Muscle of arm (tissue), 12 donors: Measurements from ENCODE around the gene FLRT1. TPM values are rescaled to one million over a fixed set of nuclear protein-coding genes. Genes with fewer than 3 reads are reported as not detected.

Experiments
- DNase-seq: peaks from one replicate; pipeline ENCODE4 v3.0.0-alpha.2; 2013
- polyA plus RNA-seq, 12 donors: library from polyadenylated mRNA; unstranded; fragments of 120-200 nt; gene quantifications; one replicate each; pipeline ENCODE4 v1.2.1, GENCODE V29; 2013; ENCODE audit not compliant: insufficient read length in 12 of 12

Gene FLRT1
- polyA plus RNA-seq, 12 donors = 1.8 to 8.4 (median 2.7) TPM; not detected in 1

GRCh38 chr11:64006398-64006797, 29.3 kb upstream of the FLRT1 start:
- no peak for DNase-seq

- peak; percentile 30 for DNase-seq
Observed at GRCh38 chr11:64007160-64007628, 28.5 kb upstream of the FLRT1 start.

DNA sequence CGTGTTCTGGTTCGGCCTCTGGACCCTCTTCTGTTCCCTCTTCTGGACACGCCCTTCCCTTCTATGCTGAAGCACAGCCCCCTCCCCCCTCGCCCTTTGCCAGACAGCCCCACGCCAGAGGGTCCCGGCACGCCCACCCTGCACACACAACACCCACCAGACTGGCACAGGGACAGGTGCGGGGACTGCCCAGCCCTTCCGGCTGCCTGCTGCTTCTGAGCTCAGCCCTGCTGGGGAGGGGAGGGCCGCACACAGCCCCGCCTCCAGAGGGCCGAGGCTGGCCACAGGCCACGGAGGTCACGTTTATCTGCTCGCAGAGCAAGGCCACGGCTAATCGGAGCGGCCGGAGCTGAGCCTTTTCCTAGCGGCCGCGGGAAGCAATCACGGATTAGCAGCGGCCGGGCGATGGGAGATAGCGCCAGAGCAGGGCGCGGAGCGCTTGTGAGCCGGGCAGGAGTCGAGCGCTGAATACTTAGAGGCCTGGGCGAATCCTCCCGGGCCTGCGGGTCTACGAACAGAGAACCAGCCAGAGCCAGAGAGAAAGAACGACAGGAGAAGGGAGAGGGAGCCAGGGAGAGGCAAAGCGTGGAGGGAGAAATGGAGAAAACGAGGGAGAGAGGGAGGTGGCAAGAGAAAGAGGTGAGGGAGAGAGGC, 28.0 kb upstream of the FLRT1 start:
- DNase-seq = peak; percentile 78

DNA sequence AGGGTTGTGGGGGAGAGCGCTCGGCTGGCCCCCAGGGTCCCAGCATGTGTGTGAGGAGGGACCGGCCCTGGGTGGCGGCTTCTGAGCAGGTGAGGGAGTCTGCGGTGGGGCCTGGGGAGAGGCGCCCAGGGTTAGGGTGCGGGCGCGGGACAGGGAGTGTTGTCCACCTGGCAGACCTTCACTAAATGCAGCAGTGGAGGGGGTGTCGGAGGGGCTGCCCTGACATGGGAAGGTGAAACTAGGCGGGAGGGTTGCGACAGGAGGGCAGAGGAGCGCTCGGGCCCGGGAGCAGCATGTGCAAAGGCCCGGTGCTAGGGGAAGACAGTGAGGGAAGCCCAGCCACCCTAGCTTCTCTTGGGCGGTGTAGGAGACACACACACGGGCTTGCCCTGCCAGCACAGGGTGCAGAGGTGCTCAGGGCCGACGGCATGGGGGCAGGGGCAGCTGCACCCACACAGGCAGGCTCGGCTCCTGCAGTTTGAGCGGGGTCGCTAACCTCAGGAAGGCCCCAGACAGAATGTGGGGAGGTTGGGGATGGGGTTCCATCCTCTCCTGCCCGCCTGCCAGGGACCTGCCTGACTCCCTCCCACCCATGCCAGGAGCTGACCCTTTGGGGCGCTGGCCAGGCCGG, 27.3 kb upstream of the FLRT1 start:
- DNase-seq = no peak

- no peak for DNase-seq
Observed at GRCh38 chr11:64008914-64009633, 26.7 kb upstream of the FLRT1 start.

DNA sequence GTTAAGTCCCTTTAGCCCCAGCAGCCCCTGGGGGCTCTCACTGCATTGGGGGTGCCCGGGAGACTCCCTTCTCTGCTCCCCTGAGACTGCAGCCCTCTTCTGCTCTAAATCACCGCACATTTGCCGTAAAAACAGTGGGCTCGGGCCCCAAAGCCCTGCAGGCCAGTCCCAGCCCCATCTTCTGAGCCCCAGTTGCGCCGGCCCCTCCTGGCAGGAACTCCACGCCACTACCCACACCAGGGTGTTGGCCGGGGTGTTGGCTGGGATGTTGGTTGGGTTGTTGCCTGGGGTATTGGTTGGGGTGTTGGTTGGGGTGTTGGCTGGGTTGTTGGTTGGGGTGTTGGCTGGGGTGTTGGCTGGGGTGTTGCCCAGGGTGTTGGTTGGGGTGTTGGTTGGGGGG, 26.0 kb upstream of the FLRT1 start:
- no peak for DNase-seq

GRCh38 chr11:64010783-64011182, 24.9 kb upstream of the FLRT1 start:
- DNase-seq = no peak

DNA sequence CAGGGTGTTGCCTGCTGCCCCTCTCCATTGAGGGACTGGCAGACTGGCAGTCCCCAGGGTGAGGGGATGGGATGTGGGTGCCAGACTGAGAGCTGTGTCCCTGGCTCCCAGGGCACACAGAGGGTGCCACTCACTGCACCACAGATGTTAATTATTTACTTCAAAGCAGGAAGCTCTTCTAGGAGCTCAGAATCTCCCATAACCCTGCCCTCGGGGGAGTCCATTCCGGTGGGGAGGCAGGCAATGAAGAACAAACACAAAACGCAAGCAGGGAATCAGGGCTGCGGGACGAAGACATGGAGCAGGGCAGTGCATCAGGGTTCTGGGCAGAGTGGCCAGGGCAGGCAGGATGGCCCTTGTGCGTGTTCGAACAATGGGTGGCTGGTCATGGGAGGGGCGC, 24.4 kb upstream of the FLRT1 start:
- DNase-seq = no peak

GRCh38 chr11:64013141-64013896, 22.4 kb upstream of the FLRT1 start:
- DNase-seq = no peak

DNA sequence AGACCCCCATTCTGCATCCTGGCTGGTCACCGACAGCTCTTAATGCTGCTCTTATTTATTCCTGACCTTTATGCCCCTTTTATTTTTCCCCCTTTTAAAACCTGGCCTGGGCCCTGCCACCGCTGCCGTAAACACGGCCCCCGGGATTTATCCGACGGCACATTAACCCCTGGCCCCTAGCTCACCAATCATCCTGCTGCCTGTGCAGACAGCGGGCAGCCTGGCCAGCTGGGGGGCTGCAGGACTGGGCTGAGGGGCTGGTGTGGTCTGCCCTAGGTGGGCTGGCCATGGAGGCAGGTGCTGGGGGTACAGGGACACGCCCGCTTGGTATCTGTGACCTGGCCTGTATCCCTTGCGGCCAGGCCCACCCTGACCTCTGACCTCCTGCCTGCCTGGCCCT, 21.4 kb upstream of the FLRT1 start:
- no peak for DNase-seq

- no peak for DNase-seq
Observed at GRCh38 chr11:64015510-64015909, 20.2 kb upstream of the FLRT1 start.

- no peak for DNase-seq
Observed at GRCh38 chr11:64015935-64016845, 19.5 kb upstream of the FLRT1 start.

- no peak for DNase-seq
Observed at GRCh38 chr11:64017945-64018224, 17.8 kb upstream of the FLRT1 start.

- no peak for DNase-seq
Observed at GRCh38 chr11:64018310-64018709, 17.4 kb upstream of the FLRT1 start.

DNA sequence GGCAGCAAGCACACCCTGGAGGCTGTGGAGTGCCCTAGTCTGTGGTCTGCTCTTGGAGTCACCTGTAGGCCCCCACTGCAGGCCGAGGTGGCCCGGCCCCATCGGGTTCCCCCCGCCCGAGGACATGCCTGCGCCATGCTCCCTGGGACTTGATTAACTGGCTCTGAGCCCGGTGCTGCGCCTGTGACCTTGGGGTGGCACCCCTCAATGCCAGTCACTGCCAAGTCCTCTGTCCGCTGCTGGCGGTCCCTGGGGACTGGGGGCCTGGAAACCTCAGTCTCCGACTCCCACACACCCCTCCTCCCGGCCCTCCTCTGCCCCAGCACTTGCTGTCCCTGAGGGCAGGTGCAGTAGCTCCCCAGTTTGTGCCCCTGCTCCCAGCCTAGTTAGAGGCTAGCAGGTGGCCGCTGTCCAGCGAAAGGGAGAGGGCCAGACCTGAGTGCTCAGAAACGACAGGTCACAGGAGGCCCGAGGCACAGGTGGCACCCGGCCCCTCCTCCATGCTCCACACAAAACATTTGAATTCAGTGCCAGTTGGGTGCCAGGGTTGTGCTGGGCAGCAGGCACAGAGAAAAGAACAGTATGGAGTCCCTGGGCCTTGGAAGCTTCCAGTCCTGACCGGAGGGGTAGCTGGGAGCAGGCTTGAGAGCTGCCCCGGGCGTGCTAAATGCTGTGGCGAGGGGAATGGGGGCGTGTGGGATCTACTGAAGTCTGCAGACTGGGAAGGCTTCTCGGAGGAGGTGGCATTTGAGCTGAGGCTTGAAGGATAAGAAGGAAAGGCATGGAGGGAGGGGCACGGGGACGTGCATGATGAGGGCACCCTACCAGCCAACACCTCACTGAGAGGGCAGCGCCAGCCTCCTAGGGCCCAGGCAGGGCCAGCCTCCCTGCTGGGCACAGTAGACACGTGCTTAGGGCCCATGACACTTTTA, 16.4 kb upstream of the FLRT1 start:
- no peak for DNase-seq

DNA sequence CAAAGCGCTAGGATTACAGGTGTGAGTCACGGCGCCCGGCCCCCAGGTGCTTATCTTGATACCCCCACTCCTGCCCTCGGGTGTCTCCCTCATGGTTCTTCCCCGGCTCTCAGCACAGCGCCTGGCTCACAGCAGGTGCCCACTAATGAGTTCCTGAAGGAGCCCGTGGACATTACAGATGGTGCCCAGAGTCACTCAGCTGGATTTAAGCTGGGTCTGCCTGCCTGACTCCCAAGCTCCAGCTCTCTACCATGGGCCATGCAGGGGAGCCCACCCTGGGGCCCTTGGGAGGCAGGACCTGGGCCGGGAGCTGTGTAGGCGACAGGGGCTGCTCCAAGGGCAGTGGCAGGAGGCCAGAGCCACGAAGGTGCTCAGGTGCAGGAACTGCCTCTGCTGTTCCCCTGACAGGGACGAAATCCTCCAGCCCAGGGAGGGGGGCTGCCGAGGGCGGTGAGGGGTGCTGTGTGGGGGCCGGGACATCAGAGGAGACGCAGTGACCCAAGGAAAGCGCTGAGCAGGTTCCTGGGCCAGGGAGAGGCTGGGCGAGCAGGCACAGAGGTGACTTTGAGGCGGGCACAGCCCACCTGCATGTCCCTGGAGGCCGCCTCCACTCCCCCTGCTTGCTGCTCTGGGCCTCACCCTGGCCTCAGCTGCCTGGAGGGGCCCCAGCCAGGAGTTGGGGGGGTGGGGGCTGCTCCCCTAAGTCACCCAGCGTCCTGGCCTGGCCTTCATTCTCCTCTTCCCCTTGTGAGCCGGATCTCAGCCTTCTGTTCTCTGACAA, 14.6 kb upstream of the FLRT1 start:
- no peak for DNase-seq

GRCh38 chr11:64021757-64022093, 14.0 kb upstream of the FLRT1 start:
- no peak for DNase-seq

DNA sequence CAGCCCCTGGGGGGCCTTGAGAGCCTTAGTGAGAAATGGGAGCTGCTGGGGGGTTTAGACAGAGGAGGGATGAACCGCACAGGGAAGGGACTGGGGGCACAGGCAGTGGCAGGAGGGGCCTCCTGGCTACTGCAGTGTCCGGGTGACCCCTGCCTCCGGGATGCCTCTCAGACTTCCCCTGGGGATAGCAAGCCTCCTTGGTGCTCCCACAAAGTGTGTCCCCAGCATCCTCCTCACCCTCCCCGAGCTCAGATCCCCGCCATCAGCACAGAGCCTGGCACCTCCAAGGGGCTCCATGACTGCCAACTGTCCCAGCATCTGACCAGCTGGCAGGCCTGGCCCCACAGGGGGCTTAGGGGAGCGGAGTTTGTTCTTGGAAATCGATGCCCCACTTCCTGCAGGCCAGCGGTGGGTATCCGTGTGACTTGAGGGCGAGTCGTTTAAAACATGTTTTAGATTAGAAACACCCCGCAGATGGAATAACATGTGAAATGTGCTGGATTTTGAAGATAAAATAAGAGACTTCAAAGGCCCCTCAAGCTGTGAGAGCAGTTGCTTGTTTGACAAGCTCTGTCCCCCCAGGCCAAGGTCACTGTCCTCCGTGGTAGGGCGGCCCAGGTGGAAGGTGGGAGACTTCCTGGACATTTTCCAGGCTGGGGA, 13.5 kb upstream of the FLRT1 start:
- DNase-seq = no peak
